SH-SY5Y (cell line): ENCODE measurements around the gene C16orf78.

Experiments
- GATA2 ChIP-seq: IDR thresholded peaks from 2 replicates; pipeline ENCODE4 v1.6.1; 2011; ENCODE audit warnings: mild to moderate bottlenecking, low read depth, low read length
- GATA3 ChIP-seq: IDR thresholded peaks from 2 replicates; pipeline ENCODE4 v1.6.1; 2011; ENCODE audit warnings: low read depth, mild to moderate bottlenecking, low read length, moderate library complexity

DNA sequence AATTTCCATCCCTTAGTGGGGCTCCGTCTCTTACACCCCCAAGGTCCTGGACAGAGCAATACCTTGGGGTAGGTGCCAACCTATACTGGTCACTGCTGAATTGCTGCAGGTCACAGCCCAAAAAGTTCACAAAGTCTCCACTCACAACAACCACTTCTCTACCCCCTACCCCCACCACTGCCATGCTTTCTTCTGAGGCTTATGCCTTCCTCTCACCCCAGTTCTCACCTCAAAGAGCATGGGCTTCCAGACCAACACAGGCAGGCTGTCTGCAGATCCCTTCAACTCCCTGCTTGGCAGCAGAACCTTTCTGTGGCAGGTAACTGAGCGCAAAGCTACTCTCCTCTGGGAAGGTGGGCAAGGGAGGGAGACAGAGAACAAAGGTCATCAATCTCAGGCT lies 35.5 kb downstream of the C16orf78 start:
- TF ChIP-seq GATA2 (no peak), GATA3 (no peak)
